Upper lobe of left lung (tissue), 4 donors: ENCODE data around the gene MRPS23.

ENCODE experiments used
- CTCF ChIP-seq, 6 experiments: fragments of 450-650 bp in 4 of 6; fragments of 200-600 bp in 2 of 6; sonication (generic) in 2 of 6; IDR thresholded peaks; one replicate each; pipeline ENCODE4 v1.5.1; 2016 to 2019; ENCODE audit warnings: antibody characterized with exemption in 6 of 6
- POLR2A ChIP-seq, 4 donors: fragments of 450-650 bp; IDR thresholded peaks; one replicate each; pipeline ENCODE4 v1.5.1; 2016 to 2017; ENCODE audit warnings: antibody characterized with exemption in 4 of 4, mild to moderate bottlenecking in 2 of 4
- POLR2AphosphoS5 ChIP-seq, 2 donors: sonication (generic); formaldehyde crosslinking; IDR thresholded peaks; one replicate each; pipeline ENCODE4 v1.5.1; 2017; ENCODE audit warnings: antibody characterized with exemption in 2 of 2

DNA sequence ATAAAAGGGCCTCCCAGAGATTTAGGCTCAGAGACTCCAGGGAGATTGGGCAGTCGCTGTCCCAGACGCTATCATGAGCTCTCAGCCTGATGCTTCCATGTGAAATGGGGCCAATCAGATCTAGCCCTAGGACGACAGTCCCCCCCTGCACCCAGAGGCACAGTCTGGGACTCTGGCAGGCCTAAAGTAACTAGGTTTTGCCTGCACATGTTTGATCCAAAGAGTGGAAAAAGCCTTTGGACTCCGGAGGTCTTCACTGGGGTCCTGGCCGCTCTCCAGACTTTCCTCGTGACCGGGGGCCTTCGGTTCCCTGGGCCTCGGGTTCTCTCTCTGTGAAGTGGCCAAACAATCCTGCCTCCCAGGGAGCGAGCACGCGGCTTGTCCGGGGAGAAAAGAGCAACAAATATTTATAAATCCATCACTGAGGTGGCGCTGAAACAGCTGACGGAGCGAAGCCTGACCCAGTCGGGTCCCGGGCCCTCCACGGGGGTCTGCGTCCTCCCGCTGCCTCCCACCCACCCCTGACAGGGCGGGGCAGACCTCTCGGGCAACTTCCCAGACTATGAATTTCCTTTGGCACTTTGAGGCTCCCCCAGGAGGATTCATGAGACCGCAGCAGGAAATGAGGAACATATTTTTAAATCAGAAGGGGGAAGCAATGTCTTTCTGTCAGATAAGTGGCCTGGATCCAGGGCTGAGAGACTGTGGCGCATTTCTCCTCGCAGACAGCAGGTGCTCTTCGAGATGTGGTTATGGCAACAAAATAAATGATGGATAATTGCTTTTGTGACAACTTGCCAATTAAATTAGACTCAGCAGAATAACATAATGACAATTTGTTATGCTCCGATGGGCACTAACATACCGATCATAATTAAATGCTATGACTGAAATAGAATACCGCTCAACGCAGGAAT is 38.9 kb downstream of the MRPS23 start:
- no peak for TF ChIP-seq POLR2A (IDR thresholded peaks at IDR 0.05)
- no peak for TF ChIP-seq CTCF (IDR thresholded peaks at IDR 0.05)
- no peak for TF ChIP-seq POLR2AphosphoS5 (IDR thresholded peaks at IDR 0.05)
